NCI-H2227 (cell line): Measurements from ENCODE around the gene FBXO5.
"Not testable (repeated sequence)": the region's sequence is repeated elsewhere in the genome, so short reads cannot be mapped to it uniquely, and the experiment has no call there.

Experiments used
- DNase-seq: peaks from one replicate; lab custom pipeline; 2025; ENCODE audit not compliant: unreplicated experiment; lab: John Stamatoyannopoulos, UW

Gene FBXO5

DNA sequence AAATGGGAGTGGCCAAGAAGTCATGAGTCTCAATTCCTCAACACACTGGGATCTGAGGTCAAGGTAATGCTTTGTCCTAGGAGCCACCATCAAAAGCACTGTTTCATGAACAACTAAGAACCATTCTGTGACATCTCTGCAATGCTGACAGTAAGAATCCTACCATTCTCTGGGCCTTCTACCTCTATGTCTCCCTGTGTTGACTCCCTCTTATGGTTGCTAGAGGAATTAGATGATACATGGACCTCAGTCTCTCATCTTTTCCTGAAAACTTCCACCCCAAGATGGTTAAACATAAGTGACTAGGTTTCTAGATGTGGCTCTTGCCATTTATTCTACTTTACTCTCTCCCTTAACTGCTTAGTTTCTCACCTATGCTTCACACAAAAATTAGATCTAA, 10.6 kb upstream of the FBXO5 start:
- no peak for DNase-seq

DNA sequence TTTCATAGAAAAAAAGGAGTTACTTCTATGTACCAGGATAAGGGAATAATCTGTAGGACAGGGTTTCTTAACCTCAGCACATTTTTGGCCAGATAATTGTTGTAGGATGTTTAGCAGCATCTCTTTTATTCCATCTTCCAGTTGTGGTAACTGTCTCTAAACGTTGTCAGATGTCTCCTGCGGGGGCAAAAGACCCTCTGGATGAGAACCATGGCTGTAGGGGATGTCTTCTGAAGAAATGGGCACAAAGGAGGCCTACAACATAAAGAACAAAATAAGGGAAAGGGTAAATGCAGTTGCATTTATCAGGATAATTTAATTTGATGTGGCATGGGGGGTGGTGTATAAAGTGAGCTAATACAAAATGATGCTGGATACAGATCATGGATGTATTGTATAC, 4.1 kb upstream of the FBXO5 start:
- no peak for DNase-seq

DNA sequence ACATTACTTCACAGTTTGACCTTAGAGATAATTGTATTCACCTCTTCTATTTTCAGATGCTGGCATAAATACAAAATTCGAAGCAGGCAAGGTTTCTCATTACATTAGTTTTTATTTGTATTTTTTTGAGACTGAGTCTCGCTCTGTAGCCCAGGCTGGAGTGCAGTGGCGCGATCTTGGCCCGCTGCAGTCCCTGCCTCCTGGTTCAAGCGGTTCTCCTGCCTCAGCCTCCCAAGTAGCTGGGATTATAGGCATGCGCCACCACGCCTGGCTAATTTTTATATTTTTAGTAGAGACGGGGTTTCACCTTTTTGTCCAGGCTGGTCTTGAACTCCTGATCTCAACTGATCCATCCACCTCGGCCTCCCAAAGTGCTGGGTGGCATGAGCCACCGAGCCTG, 2.5 kb upstream of the FBXO5 start:
- DNase-seq: not testable (repeated sequence)

DNA sequence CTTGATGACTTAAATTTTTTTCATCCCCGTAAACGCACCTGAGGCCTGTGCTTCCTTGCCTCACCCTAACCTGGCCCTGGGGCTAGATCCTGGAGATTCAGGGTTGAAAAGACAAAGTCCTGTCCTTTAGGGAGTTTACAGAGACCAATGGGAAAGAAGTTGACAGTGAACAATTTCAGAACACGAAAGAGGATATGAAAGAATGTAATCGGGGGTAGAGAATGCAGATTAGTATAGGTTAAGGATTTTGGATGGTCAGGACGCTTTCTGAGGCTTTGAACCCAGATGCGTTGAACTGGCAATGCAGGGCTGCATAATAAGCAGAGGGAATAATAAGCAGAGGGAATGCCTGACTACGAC, 1.7 kb upstream of the FBXO5 start:
- DNase-seq: no peak

DNA sequence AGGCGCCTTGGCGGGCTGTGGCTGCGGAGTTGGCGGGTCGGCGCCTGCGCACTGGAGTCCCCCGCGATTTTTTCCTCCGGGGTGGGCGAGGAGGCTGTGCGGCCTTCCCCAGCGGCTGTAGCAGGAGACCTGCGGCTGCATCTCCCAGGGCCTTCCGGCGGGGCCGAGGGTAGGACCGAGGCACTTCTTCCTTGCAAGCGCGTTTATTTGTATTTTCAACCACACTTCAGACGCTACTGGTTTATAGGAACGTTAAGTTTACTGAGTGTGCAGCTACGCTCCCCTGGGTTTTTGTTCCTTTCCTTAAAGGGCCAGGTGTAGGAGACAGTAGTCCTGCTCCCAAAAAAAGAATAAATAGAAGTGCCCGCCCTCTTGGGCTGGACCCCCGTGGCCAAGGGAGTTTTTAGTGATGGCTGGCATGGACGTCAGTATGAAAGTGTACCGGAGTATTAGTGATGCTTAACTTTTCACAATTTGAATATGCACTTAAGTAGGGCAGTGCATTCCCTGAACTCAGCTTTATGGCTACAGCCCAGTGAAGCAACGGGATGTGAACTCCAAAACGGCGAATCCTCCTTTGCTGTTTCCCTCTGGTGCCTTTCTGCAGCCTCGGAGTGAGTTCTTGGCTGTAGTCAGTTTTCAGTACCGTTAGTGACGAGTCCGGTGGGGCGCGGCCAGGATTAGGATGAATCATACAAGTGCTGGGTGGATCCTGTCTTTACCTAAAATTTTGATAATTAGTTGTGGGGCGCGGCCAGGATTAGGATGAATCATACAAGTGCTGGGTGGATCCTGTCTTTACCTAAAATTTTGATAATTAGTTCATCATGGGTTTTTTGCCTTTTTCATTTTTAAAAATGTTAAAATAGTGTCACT, 1.0 kb upstream of the FBXO5 start:
- DNase-seq: peak; percentile 96

DNA sequence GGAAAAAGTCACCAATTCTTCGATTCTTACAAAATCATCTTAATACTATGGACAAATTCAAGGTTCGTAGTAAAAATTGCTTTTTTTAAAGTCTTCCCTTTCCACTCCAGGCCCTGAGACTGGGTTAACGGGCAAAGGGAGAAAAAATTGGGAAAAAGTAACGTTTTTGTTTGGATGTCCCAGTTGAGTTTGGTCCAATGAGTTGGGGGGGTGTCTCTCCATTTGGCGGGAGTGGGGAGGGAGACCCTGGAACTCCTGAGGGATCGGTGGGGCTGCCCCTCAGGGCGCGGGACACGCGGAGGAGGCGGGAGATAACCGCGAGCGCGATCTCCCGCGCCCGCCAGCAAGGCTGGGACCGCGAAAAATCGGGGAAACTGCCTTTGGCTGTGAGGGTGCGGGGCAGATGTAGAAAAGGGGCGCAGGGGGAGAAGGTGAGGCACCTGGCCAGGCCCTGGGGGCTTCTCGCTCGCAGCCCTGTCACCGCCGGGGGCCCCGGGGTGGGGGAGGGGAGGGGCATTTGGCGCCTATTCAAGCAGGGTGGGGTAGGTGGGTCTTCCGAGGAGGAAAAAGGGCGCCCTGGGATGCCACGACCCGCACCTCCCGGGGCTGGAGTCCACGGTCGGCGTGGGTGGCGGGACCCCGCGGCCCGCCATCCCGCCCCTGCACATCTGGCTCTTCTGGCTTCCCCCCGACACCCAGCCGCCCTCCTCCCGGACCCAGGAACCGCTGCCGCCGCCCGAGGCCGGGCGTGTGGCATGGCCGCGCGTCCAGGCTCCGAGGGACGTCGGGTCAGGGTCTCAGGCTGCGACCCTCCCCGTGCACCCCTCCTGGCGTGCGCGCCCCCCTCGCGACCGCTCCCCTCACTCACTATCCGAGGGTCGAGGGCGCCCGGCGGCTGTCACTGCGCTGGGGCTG, 595 bp downstream of the FBXO5 start:
- peak; percentile 40 for DNase-seq

DNA sequence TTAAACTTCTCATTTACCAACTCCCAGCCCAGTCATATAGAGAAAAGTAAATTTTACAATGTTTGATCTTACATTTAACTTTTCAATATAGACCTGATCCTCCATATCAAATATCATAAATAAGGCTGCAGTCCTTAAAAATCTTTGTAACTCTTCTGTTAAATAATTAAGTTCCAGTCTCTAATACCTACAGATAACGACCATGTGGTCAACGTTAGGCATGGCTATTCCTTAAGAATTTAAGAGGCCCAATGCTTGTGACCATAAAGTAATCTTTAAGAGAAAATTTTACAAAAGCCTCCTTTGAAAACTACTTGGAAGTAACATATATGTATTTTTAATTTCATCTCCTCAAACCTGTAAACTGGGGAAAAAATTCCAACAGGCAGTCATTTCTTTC, 1.6 kb downstream of the FBXO5 start:
- no peak for DNase-seq

DNA sequence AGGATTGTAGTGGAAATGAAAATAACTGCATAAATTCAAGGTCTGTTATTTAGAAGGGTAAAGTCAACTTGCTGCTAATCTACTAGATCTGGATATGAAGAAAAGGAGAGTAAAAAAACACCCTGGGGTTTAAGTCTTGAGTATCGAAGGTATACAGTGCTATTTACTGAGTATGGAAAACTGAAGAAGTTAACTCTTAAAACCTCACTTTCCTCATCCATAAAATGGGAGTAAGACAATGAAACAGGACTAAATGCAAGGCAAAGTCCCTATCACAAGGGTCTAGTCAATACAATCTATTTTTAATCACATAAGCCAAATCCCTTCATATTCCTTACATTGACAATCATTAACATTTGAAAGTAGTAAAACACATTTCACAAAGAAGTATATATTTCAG, 2.2 kb downstream of the FBXO5 start:
- DNase-seq: no peak

DNA sequence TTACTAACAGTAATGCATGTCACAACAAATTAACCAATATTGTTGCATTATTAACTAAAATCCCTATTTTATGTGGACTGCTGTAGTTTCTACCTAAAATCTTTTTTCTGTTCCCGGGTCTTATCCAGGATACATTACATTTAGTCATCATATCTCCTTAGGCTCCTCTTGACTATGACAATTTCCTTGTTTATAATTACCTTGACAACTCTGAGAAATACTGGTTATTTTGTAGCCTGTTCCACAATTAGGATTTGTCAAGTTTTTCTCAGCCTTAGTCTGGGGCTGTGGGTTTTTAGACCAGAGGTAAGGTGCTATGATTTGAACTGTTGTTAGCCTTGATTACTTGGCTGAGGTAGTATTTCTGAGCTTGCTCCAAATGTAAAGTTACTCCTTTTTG, 3.7 kb downstream of the FBXO5 start:
- no peak for DNase-seq

DNA sequence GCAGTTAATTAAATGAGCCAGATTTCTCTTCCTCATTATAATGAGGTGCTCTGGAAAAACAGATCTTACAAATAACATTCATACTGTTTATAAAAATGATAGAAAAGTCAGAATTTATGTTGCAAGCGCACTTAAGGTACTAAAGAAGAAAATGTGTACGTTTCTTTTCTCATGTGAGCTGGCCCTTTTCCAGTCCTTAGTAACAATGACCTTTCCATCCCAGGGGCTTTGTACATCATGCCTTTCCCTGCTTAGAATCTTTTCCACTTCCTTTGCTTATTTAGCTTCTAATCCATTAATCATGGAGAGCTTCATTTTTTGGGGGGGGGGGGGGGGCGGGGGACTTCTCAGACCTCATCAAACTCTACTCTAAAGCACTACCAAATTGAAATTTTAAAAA, 4.8 kb downstream of the FBXO5 start:
- DNase-seq: no peak

DNA sequence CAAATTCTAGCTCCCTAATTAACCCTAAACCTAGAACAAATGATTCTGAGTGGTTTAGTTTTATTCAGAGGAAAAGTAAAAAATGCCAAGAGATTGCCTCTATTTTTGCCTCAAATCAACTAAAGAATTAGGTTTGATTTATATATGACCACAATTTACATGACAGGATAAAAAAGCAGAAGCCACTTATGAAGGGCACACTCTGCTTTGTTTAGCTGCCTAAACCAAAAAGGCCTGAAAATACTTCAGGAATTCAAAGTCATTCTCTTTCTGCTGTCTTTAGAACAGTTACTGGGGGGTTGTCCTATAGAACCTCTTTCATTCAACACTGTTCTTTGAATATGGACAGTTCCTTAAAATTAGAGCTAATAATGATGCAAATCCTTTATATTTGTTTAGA, 5.3 kb downstream of the FBXO5 start:
- DNase-seq: no peak

DNA sequence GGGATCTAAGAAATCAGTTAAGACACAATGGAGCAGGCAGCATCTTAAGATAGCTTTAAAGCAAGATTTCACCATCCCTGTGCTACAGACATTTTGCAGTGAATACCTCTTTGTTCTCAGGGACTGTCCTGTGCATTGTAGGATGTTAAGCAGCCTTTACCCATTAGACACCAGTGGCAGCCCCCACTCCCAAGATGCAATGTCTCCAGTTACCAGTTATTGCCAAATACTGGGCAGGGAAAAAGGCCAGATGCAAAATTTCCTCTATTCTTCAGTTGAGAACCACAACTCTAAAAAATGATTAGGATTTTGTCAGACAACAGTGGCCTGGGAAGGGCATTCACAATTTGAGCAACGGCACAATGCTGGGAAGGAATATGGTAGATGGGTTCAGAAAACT, 6.1 kb downstream of the FBXO5 start:
- DNase-seq: no peak

DNA sequence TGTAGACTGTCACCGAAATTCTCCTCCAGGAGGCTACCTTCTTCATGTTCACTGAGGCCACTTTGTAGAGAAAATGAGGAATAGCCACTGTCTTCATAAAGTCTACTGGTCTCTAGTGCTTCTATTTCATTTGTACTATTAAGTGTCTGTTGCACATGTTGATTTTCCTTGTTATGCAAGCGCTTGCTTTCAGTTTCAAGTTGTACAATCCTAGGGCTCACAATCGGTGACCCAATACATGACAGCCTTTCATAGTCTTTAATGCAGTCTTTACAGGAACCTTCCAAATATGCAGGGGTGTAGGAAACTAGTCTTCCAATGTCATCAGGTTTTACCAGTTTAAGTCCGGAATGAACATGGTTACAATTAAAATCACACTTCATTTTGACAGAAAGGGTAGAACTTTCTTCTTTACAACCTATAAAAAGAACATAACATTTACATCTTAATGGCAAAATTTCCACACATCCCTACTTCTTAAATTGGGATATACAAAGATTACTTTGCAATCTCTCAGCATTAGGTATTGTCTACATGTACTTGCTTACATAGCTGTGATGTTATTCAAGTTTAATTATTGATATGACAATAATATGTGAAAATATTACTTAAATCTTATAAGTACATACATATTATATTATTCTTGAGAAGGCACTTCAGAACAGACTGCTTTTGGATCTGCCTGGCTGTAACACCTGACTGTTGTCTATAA, 7.5 kb downstream of the FBXO5 start:
- no peak for DNase-seq

DNA sequence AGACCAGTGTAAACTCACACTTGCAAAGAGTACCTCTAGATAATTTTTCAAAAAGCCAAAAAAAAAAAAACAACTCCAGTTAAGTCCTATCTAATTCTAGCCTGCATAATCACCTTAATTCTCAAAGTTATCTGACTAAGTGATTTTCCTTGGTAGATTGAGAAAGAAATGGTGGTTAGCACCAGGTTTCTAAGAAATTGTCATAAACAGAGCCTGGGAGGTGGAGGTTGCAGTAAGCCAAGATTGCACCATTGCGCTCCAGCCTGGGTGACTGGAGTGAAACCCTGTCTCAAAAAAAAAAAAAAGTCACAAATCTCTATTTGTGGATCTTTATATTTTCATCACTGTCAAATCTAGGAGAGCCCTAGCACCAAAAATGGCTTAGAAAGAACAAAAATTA, 8.9 kb downstream of the FBXO5 start:
- DNase-seq: no peak

DNA sequence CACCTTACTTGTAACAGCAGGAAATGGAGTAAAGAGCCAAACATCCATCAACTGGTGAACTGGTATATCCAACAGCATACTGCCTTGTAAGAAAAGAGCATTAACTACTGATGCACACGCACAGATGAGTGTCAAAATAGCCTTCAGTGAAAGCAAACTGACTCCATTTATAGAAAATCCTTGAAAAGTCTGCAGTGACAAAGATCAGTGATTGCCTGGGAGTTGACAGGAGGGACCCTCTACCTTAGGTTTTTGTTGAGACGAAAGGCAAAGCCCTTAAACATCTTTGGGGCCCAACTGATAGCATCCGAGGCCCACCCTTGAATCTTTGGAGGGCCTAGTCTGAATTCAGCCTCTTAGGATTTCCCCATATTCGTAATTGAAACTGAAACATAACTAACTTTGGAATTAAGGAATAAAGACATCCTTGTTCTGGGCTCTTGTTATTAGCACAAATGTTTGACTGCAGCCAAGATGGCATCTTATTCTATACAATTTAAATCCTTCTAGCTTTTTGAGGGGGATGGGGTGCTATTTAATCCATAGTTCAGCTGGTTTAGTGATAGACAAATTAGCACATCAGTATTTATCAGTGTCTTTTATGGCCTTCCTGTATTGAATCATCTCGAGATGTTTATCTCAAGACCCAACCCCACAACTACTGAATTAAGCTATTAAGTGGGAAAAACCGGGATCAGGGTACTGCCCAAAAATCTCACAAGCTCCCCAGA, 13.0 kb downstream of the FBXO5 start:
- no peak for DNase-seq

DNA sequence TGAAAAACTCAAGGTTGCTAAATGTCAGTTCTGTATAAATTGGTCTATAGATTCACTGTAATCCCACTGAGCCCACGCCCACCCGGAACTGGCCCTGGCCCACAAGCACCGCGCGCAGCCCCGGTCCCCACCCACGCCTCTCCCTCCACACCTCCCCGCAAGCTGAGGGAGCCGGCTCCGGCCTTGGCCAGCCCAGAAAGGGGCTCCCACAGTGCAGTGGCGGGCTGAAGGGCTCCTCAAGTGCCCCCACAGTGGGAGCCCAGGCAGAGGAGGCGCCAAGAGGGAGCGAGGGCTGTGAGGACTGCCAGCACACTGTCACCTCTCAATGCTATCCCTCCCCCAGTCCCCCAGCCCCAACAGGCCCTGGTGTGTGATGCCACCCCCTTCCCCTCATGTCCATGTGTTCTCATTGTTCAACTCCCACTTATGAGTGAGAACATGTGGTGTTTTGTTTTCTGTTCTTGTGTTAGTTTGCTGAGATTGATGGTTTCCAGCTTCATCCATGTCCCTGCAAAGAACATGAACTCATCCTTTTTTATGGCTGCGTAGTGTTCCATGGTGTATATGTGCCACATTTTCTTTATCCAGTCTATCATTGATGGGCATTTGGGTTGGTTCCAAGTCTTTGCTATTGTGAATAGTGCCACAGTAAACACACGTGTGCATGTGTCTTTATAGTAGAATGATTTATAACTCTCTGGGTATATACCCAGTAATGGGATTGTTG, 16.5 kb downstream of the FBXO5 start:
- DNase-seq: not testable (repeated sequence)

DNA sequence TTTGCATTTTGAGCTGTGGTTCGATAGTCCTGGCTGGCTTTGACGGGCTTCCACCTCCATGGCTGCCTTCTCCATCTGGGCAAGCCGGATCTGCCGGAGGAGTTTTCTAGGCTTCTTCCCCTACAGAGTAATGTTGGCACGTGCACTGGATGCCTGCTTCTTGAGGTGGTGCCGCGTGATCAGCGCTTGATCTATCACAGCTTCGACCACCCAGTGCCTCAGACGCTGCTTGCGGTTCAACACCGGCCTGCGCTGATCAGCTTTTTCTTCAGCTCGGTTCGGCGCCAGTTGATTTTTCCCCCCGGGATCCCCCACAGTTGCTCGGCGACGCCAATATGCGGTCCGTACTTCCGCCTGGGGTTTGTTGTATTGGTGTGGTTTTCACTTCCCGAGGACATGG, 23.5 kb downstream of the FBXO5 start:
- DNase-seq: no peak

DNA sequence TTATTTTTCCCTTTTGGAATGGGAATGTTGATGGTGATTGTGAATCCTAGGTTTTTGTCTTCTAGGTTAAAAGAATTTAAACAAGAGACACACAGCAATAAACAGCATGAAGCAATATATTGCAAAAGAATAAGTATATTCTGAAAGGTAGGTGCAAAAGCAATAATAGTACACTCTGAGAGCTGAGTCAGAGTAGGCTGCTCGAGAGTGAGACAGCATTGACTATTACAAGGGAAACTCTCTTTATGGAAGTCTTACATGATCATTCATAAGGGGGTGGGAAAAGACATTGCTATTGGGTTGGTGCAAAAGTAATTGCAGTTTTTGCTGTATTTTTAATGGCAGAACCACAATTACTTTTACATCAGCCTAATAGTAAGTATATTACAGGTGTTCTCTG, 25.0 kb downstream of the FBXO5 start:
- no peak for DNase-seq

DNA sequence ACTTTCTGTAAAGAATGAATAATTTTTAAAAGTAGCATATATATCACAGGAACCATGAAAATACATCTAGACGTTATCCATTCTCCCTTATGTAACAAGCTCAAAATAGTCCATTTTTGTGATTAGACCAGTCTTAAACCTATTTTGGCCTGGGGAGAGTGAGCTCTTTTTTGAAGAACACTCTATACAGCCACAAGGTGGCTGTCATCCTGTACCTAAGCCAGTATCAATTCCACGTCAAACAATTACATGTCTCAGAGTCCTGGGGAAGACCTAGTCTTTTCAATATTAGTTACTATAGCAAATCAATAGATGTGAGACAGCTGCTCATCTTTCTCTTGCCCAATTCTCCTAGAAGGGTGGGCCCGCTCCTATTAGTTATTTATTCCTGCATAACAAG, 28.4 kb downstream of the FBXO5 start:
- DNase-seq: no peak

DNA sequence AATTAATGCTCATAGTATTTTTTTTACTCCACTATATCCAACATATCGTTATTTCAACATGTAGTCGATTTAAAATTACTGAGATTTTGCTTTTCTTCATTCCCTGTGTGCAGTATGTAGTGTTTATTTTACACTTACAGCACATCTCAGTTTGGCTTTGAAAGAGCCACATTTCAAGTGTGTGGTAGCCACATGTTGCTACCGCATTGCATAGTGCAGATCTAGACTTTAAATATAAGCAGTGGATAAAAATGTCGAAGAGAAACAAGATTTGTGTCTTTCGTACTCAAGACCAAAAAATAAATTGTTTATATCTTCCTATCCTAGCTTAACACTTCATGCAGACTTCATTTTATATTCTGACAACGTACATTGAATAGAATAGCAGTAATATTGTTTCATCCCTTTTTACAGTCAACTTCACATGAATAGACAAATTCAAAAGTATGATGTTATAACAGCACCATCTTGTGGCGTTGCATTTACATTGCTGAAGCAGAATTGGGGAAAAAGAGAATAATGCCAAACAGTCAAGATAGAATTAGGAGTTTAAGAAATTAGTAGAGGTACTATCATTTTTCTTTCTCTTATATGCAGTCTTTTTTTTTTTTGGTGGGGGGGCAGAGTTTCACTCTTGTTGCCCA, 29.9 kb downstream of the FBXO5 start:
- peak; percentile 9 for DNase-seq
